Glomerular endothelial cell (primary cell): ENCODE measurements around the gene ZFYVE27. TPM values are rescaled to one million over a fixed set of nuclear protein-coding genes. Genes with fewer than 3 reads are reported as not detected.

ENCODE experiments used
- DNase-seq: peaks from one replicate; pipeline ENCODE4 v3.0.0-alpha.2; 2011; ENCODE audit warnings: low read depth, low spot score; ENCODE audit errors: extremely low read depth
- total RNA-seq: library from RNA; depleted of rRNA; stranded (reverse); fragments of >200 nt; gene quantifications from 2 replicates; pipeline ENCODE4 v1.2.3, GENCODE V29; 2015

ZFYVE27 gene
- total RNA-seq, 1 donor from 2014 or later = 22.6 TPM

DNA sequence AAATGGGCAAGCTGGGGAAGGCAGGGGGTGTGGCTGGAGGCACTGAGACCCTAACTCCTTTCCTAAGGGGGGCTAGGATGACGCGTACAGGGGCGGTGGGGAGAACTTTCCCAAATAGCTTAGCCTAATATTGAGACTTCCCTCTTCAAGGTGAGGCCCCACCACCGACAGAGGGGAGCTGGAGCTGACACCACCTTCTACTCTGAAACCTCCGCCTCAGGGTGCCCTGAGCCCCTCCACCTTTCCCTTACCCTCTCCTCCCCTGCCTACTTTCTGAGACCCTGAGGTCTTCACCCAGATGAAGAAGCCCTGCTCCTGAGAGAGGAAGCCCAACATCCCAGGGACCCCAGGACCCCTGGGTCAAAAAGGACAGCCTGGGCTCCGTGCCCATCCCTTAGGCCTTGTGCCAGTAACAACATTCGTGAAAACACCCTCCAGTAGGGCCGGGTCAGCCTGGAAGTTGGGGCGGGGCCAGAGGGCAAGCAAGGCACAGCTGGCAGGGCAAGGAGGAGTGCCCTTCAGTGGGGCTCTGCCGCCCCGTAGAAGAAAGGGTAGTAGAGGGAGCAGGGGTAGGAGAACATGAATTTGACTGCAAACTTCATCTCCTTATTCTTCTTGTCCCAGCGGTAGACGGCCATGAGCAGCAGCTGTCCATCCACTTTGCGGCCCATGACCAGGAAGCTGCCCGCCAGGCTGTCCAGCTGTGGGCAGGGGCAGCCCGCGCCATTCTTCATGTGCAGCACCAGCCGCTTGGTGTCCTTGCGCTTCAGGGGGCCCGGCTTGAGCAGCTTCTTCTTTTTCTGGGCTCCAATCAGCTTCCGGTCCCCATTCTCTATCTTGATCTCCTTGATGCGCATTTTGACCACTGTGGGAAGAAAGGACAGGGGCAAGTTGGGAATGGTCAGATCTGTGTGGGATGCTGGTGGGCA is 30.3 kb downstream of the ZFYVE27 start:
- no peak for DNase-seq

- no peak for DNase-seq
These were observed 31.7 kb downstream of the ZFYVE27 start for GRCh38 chr10:97768322-97769315.

DNA sequence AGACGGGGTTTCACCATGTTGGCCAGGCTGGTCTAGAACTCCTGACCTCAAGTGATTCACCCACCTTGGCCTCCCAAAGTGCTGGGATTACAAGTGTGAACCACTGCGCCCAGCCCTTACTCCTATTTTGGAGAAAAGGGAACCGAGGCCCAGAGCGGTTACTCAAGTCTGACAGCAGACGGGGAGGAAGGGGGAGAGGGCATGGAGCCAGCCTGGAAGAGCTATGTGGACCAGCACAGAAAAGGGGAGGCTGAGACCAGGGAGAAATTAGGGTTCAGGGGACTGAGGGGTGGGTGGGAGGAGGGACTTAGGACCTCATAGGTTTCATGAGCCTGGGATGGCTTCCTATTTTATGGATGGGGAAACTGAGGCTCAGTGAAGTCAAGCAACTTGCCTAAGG is 33.3 kb downstream of the ZFYVE27 start:
- no peak for DNase-seq

DNA sequence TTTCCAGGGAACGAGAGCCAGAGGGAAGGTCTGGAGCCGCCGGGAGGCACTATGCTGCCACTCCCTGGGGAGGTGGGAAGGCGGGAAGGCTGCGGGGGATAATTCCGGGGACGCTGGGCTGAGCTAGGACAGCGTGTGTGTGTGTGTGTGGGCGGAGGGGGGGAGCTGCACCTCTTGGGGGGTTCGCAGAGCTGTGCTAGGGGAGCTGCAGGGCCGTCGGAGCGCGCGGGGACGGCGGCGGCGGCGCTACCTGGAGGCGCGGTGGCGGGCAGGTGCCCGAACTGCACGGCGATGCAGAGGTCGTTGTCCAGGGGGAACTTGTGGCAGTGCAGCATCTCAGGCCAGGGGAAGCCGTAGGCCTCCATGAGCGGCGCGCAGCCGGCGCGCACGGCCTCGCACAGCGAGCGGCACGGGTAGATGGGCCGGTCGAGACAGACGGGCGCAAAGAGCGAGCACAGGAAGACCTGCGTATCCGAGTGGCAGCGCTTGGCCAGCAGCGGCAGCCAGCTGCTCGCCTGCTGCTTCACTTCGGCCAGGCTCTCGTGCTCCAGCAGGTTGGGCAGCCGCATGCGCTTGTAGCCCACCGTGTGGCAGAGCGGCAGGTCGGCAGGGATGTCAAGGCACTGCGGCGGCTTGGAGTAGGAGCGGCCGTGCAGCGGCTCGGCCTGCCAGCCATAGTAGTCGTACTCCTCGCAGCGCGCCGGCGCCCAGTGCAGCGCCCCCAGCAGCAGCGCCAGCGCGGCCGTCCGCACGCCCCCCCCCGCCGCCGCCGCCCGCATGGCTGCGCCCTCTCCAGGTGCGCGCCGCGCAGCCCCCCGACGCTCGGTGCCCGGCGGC is 34.3 kb downstream of the ZFYVE27 start:
- no peak for DNase-seq

- DNase-seq = no peak
These were observed 35.2 kb downstream of the ZFYVE27 start, which contains the start of gene SFRP5 for GRCh38 chr10:97771913-97772823. TSS of gene SFRP5 (minus strand) at chr10:97771999. CDS start at chr10:97771833, 166 bp downstream.

DNA sequence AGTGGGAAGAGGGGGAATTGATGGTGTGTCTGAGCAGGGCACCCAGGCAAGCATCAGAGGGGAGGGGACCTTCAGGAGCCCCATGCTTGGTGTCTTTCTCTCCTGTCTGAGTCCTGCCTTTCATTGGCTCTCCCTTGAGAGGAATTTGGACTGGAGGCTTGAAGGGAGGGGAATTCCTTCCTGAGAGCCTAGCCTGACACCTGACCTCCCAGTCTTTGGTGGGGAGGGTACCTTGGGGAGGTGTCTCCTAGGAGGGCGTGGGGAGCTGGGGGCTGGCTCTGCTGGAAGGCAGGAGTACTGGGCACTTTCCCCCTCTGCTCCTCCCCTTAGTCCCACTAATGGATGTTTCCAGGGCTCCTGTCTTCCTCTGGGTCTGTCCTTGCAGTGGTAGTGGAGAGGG is 36.2 kb downstream of the ZFYVE27 start:
- DNase-seq = no peak

DNA sequence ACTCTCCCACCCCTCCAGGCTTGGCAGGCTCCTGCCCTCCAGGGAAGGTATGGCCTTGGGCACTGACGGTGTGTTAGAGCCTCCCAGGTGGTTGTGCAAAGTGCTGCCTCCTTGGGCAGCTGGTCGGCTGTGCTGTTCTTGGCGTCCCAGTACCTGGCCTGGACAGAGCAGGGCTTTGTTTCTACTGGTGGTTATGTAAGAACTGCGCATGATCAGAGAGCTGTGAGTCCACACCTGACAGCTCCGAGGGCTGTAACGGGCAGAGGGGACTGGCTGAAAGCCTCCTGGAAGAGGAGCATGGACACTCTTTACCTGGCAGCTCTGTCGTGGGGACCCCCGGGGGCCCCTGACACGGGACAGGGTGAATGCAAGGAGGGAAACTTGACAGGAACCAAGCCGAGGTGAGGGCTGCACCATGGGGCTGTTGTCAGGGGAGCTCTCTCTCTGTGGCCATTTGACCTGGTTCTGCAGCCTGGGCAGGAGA is 37.9 kb downstream of the ZFYVE27 start:
- DNase-seq = no peak

- no peak for DNase-seq
These were observed 40.2 kb downstream of the ZFYVE27 start for GRCh38 chr10:97777143-97777542.

- no peak for DNase-seq
These were observed 41.7 kb downstream of the ZFYVE27 start for GRCh38 chr10:97778452-97779302.

GRCh38 chr10:97779492-97779891 is 42.6 kb downstream of the ZFYVE27 start:
- DNase-seq = no peak

GRCh38 chr10:97779975-97780374 is 43.0 kb downstream of the ZFYVE27 start:
- DNase-seq = no peak

- no peak for DNase-seq
These were observed 44.1 kb downstream of the ZFYVE27 start for GRCh38 chr10:97780841-97781617.

GRCh38 chr10:97781618-97782331 is 44.8 kb downstream of the ZFYVE27 start:
- no peak for DNase-seq

DNA sequence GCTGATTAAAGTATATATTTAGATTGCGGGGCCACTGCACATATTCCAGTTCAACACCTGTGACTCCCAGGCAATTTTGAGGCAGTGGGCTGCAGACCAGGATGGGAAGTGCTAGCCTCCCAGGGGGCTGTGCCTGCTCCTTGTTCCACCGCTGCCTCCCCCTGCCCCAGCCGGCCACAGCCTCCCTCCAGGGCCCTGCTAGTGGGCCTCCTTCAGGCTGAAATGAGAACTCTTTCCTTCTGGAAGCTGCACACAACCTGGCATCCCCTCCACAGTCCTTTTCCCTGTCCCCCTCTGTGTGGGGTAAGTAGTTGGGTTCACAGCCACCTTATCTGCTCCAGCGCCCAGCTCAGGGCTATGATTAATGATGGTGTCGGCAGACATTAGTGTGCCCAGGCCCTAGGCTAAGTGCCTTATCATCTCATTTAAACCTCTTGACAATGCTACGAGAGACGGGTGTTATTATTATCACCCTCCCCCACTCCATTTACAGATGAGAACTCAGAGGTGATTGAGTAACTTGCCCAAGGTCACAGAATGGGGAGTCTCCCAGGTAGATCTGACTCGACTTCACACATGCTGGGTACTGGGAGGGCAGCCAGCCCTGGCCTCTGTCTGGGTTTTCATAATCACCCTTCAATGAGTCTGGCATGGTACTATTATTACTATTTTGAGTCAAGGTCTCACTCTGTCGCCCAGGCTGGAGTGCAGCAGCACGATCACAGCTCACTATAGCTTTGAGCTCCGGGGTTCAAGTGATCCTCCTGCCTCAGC is 45.7 kb downstream of the ZFYVE27 start:
- no peak for DNase-seq

GRCh38 chr10:97784200-97784810 is 47.4 kb downstream of the ZFYVE27 start:
- no peak for DNase-seq

DNA sequence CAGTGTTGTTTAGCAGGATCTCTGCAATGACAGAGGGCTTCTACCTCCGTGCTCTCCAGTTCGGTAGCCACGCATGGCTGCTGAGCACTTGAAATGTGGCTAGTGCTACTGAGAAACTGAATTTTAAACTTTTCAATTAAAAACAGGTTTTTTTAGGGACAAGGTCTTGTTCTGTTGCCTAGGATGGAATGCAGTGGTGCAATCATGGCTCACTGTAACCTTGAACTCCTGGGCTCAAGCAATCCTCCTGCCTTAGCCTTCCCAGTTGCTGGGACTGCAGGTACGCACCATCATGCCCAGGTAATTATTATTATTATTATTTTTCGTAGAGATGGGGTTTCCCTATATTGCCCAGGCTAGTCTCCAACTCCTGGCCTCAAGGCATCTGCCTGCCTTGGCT is 48.3 kb downstream of the ZFYVE27 start:
- DNase-seq = no peak
